Measurements from ENCODE around the gene FZD4. TPM values are rescaled to one million over a fixed set of nuclear protein-coding genes. Genes with fewer than 3 reads are reported as not detected.
"Not testable (repeated sequence)": the region's sequence is repeated elsewhere in the genome, so short reads cannot be mapped to it uniquely, and the experiment has no call there.

FZD4 gene
- 0.05 TPM in 1 of 2 replicates, not detected in the other for total RNA-seq

DNA sequence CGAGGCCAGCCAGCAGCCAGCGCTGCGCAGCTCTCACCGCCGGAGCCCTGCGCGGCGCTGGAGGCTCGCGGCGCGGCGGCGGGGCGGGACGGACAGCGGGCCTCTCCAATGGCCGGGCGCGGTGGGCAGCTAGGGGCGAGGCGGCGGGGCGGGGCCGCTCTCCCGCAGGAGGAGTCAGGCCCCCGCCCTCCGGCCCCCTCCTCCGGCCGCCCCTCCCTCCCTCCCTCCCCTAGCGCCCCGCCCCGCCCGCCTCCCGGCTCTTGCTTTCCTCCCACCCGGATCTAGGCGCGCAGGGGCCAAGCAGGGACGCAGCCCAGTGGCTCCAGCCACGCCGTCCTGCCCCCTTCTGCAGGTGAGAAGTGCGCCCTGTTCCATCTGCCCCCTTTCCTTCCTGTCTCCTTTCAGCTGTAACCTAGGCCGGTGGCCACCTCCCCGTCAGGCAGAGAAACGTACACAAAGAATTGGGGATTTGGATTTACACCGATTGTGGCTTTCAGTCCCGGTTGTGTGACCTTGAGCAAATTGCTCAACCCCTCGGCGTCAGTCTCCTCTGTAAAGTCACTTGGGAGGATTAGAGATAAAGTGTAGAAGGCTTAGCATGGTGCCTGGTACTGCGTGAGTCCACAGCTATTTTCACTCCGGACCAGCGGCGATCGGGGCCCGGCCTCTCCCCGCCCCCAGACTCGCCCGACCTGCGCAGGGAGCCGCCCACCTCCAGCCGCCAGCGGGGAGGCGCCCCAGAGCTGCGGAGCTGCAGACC is at the start of gene FZD4:
Gene FZD4, minus strand, starts transcription at position 35 of the 760 bp plus-strand sequence. CDS start 310 bp downstream, outside the sequence.
- intact Hi-C loops (cut with micrococcal nuclease), result loop anchor here (1.0 kb wide), 1 partner anchor 126 kb away; no protein-coding TSS in a partner anchor

DNA sequence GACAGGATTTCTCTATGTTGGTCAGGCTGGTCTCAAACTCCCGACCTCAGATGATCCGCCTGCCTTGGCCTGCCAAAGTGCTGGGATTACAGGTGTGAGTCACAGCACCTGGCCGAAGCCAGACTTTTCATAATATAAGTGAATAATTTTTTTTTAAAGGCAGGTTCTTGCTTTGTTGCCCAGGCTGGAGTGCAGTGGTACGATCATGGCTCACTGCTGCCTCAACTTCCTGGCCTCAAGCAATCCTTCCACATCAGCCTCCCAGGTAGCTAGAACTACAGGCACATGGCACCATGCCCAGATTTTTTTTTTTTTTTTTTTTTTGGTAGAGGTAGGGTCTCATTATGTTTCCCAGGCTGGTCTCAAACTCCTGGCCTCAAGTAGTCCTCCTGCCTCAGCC is 49.1 kb upstream of the FZD4 start:
- intact Hi-C loops (cut with micrococcal nuclease), result not testable (repeated sequence)

- intact Hi-C loops (cut with micrococcal nuclease), result no loop called here
Observed at GRCh38 chr11:87002918-87003317, 47.7 kb upstream of the FZD4 start.

GRCh38 chr11:86999859-87000753 is 44.9 kb upstream of the FZD4 start:
- intact Hi-C loops (cut with micrococcal nuclease), result no loop called here

GRCh38 chr11:86999388-86999787 is 44.2 kb upstream of the FZD4 start:
- intact Hi-C loops (cut with micrococcal nuclease), result no loop called here

DNA sequence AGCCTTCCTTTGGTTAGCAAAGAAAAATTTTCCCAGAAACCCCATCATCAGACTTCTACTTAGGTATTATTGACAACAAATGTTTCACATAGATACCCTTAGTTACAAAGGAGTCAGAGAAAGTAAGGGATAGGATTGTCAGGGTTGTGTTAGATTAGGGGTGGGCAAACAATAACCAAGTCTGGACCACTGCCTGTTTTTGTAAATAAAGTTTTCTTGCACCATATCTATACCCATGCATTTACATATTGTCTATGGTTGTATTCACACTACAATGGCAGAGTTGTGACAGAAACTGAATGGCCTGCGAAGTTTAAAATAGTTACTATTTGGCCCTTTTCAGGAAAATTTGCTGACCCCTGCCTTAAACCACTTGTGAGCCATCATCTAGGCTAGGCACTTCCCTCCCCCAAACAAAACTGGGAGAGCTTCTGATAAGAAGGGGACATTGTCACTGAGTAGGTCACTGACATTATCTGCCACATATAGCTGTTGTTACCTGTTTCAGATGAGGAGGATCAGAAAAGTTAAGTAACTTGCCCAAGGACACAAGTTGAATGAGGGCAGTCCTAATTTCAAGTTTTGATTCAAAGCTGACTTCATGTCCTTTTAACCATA is 41.9 kb upstream of the FZD4 start:
- intact Hi-C loops (cut with micrococcal nuclease), result no loop called here

GRCh38 chr11:86993031-86993430 is 37.8 kb upstream of the FZD4 start:
- intact Hi-C loops (cut with micrococcal nuclease), result loop anchor here (5.0 kb wide), 1 partner anchor 104 kb away; no protein-coding TSS in a partner anchor

- intact Hi-C loops (cut with micrococcal nuclease), result loop anchor here (5.0 kb wide), 1 partner anchor 105 kb away; no protein-coding TSS in a partner anchor
Observed at GRCh38 chr11:86992340-86992739, 37.1 kb upstream of the FZD4 start.

- intact Hi-C loops (cut with micrococcal nuclease), result loop anchor here (5.0 kb wide), 1 partner anchor 106 kb away; no protein-coding TSS in a partner anchor
Observed at GRCh38 chr11:86991341-86991740, 36.1 kb upstream of the FZD4 start.

DNA sequence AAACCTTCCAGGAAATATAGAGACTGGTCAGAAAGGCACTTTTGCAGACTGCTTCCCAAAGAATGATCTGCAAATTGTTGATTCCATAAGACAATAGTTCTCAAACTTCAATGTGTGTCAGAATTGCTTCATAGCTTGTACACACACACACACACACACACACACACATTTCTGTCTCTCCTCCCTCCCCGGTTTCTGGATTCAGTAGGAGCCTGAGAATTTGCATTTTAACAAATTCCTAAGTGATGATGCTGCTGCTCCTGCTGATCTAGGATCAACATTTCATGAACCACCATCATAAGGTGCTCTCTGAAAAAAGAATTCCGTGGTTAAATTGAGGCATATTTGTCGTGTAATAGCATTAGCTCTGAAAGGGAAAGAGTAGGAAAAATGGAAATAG is 35.3 kb upstream of the FZD4 start:
- intact Hi-C loops (cut with micrococcal nuclease), result loop anchor here (5.0 kb wide), 1 partner anchor 107 kb away; no protein-coding TSS in a partner anchor

GRCh38 chr11:86990031-86990430 is 34.8 kb upstream of the FZD4 start:
- intact Hi-C loops (cut with micrococcal nuclease), result loop anchor here (5.0 kb wide), 1 partner anchor 107 kb away; no protein-coding TSS in a partner anchor

DNA sequence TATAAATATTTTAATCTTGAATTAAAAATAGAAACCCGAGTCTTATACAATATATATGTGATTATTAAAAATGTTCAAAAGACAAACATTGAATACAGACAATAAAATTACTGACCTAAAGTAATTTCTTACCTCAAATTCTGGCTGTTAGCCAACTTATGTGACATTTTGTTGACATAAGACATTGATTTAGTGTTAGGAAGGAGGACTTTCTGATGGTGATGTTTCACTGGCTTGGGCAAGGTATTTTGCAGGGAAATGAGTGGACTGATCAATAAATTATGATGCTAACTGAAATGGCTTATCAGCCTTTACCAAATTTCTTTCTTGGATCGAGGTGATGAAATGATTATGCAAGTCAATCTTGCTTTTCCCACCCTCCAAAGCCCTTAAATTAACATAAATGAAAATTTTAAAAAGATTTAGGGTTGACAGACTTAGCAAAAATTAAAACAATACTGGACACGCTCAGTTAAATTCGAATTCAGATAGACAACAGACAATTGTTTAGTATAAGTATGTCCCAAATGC is 33.2 kb upstream of the FZD4 start:
- intact Hi-C loops (cut with micrococcal nuclease), result no loop called here

GRCh38 chr11:86987679-86988078 is 32.5 kb upstream of the FZD4 start:
- intact Hi-C loops (cut with micrococcal nuclease), result no loop called here

DNA sequence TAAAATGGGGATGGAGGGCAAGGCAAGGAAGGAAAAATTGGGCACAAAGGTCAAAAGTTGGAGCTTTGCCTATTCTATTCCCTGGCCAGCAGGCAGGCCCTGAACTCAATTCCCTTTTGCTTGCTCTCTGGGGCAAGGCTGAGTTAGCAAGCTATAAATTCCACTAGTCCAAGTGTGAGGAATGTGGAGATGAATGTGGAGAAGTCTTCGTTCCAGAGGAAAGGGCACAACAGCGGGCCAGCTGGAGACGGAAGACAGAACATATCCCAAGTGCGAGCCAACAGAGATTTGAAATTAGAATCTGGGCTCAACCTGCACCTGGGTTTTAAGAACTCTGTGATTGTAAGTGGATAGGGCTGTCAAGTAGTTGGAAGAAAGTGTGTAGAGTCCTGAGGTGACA is 29.5 kb upstream of the FZD4 start:
- intact Hi-C loops (cut with micrococcal nuclease), result no loop called here

- intact Hi-C loops (cut with micrococcal nuclease), result no loop called here
Observed at GRCh38 chr11:86983021-86983488, 27.9 kb upstream of the FZD4 start.

DNA sequence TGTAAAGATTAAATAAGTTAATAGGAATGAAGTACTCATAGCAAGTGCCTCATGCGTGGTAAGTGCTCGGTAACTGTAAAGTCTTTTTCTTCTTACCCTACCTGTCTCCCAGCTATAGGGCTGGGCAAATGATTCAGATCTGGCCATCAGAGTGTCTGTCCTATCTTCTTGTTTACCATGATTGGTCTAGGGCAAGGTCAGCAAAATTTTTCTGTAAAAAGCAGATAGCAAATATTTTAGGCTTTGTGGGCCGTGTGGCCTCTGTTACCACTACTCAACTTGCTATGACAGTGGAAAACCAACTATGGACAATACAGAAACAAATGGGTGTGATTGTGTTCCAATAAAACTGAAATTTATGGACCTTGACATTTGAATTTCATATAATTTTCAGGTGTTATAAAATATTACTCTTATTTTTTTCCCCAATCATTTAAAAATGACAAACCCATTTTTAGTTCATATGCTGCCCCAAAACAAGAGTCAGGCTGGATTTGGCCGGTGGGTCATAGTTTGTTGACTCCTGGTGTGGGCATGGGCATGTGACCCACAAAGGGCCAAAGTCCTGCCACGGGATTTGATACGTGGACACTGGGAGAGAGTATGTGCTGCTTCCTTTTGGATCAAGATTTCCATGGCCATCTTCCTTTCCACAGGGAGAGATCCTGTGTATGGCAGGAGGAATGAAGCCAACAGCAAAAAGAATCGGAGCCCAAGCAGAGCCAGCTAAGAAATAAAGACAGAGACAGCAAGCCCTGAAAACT is 26.8 kb upstream of the FZD4 start:
- intact Hi-C loops (cut with micrococcal nuclease), result no loop called here

DNA sequence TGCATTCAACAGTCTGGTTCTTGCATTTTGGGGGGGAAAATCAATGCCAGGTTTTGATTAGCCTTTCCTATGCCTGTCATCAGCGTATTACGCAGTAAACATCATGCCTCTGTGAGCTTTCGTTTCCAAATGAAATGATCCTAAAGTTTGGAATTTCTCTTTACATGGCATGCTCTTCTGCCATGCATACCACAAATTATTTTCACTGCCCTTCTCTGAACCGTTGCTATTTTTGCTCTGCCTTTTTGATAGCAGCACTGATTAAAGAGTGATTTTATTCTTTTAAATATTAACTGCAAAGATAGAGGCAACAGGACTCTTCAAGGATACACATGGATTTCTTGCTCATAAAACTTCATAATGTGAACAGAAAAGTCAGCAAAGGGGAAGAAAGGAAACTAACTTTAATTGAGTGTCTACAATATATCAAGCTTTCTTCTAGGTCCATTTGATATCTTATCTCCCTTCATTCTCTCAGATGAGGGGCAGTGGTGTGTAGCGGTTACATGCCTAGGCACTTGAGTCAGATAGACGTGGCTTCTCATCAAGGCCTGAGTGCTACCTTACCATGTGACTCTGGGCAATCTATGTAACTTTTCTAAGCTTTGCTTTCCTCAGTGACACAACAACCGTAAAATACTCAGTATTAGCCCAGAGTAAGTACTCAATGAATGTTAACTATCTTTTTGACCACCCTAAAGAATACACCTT is 25.0 kb upstream of the FZD4 start:
- intact Hi-C loops (cut with micrococcal nuclease), result no loop called here

DNA sequence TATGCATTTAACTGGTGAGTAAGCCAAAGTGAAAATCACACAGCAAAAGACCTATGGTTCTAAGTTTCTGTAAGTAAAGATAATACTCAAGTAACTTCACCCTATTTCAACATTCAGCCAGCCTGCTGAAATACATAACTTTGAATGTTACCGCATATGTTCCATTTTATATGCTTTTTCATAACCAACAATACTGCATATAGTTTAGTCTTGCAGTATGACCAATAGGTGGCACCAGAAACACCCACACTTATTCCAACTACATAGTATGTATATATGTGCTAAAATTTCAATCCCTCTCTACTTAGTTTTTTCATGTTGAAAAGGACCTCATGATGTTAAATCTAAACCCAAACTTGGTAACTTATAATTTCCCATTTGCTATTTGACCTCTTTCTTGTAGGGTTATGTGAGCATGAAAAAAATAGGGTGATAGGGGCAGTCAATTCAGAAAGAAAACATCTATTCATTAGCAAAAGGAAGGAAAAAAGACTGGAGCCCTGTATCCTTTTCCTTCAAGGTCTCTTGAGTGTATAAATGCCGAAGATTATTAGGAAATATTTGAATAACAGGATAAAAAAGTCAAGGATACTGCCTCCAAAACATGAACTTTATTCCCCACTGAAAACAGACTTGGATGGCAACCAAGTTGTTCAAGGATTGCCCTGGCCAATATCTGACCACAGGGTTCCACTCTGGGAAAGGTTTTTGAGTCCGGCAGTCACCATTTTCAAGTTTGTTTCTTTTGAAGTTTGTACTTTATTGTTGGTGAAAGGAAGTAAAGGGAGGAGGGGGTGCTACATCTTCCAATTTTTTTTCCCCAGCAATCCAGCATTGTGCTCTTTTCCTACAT is 23.8 kb upstream of the FZD4 start:
- intact Hi-C loops (cut with micrococcal nuclease), result loop anchor here (1.0 to 5.0 kb wide), 2 partner anchors 118 to 311 kb away; no protein-coding TSS in a partner anchor

- intact Hi-C loops (cut with micrococcal nuclease), result loop anchor here (1.0 to 5.0 kb wide), 2 partner anchors 119 to 312 kb away; no protein-coding TSS in a partner anchor
Observed at GRCh38 chr11:86978247-86978646, 23.1 kb upstream of the FZD4 start.
